GM19438 (cell line): ENCODE measurements around the gene CUZD1.

Experiments
- ATAC-seq: cut with Tn5 transposase; IDR thresholded peaks from one replicate; pipeline ENCODE4 v1.9.1; 2021; ENCODE audit warnings: low read depth; ENCODE audit not compliant: unreplicated experiment

Gene CUZD1

GRCh38 chr10:122856902-122857301, 11.2 kb upstream of the CUZD1 start:
- no peak for ATAC-seq

GRCh38 chr10:122855745-122856144, 10.1 kb upstream of the CUZD1 start:
- no peak for ATAC-seq

GRCh38 chr10:122854648-122855047, 9.0 kb upstream of the CUZD1 start:
- ATAC-seq = no peak

GRCh38 chr10:122853665-122854313, 8.1 kb upstream of the CUZD1 start:
- no peak for ATAC-seq

- ATAC-seq = no peak
These were observed 6.6 kb upstream of the CUZD1 start for GRCh38 chr10:122852261-122852660.

- no peak for ATAC-seq
These were observed 5.3 kb upstream of the CUZD1 start for GRCh38 chr10:122850705-122851640.

GRCh38 chr10:122849900-122850605, 4.4 kb upstream of the CUZD1 start:
- no peak for ATAC-seq

- no peak for ATAC-seq
These were observed 3.4 kb upstream of the CUZD1 start for GRCh38 chr10:122849090-122849489.

GRCh38 chr10:122847782-122848604, 2.3 kb upstream of the CUZD1 start:
- peak; percentile 71 for ATAC-seq

- ATAC-seq = no peak
These were observed 1.5 kb downstream of the CUZD1 start for GRCh38 chr10:122844146-122844545.

GRCh38 chr10:122841569-122841968, 4.1 kb downstream of the CUZD1 start:
- ATAC-seq = no peak

GRCh38 chr10:122839505-122839904, 6.2 kb downstream of the CUZD1 start:
- no peak for ATAC-seq

GRCh38 chr10:122838880-122839279, 6.8 kb downstream of the CUZD1 start:
- ATAC-seq = no peak

- no peak for ATAC-seq
These were observed 9.7 kb downstream of the CUZD1 start for GRCh38 chr10:122835908-122836307.

GRCh38 chr10:122830965-122831353, 14.7 kb downstream of the CUZD1 start:
- ATAC-seq = no peak

GRCh38 chr10:122830273-122830964, 15.2 kb downstream of the CUZD1 start:
- ATAC-seq = no peak

GRCh38 chr10:122829454-122829853, 16.2 kb downstream of the CUZD1 start:
- ATAC-seq = no peak

GRCh38 chr10:122828716-122829255, 16.9 kb downstream of the CUZD1 start:
- ATAC-seq = no peak

- ATAC-seq = no peak
These were observed 18.4 kb downstream of the CUZD1 start for GRCh38 chr10:122827302-122827701.
